CD14-positive monocyte (primary cell): ENCODE data around the gene CALML5. TPM values are rescaled to one million over a fixed set of nuclear protein-coding genes. Genes with fewer than 3 reads are reported as not detected.

Experiments used
- DNase-seq, 3 donors: peaks; one replicate each; pipeline ENCODE4 v3.0.0-alpha.2; 2011 to 2022
- H2AFZ ChIP-seq: 2 replicates; pipeline ENCODE4 v1.6.0; 2012; ENCODE audit warnings: mild to moderate bottlenecking, low read depth, low read length, inconsistent platforms; ENCODE audit not compliant: insufficient read depth, poor library complexity, severe bottlenecking
- H3K27ac ChIP-seq, 2 donors: 1 replicate in 1 of 2; 2 replicates in 1 of 2; pipeline ENCODE4 v1.5.1; 2012 to 2013; ENCODE audit warnings: low read length in 2 of 2, control low read depth in 1 of 2, inconsistent platforms in 1 of 2, low read depth in 1 of 2, mild to moderate bottlenecking in 1 of 2
- H3K27me3 ChIP-seq, 2 donors: one replicate each; pipeline versions ENCODE4 v1.6.0 to v1.6.1; 2011 to 2013; ENCODE audit warnings: low read length in 2 of 2; ENCODE audit not compliant: control insufficient read depth in 2 of 2, insufficient read depth in 2 of 2
- H3K36me3 ChIP-seq, 2 donors: replicated peaks in 1 of 2; 1 replicate in 1 of 2; 2 replicates in 1 of 2; pipeline versions ENCODE4 v1.5.1 to v1.6.1; 2012 to 2013; ENCODE audit warnings: low read length in 2 of 2, control low read depth in 1 of 2, inconsistent platforms in 1 of 2, mild to moderate bottlenecking in 1 of 2; ENCODE audit not compliant: insufficient read depth in 2 of 2, control insufficient read depth in 1 of 2
- H3K4me1 ChIP-seq, 2 donors: 1 replicate in 1 of 2; 2 replicates in 1 of 2; pipeline versions ENCODE4 v1.5.1 to v1.6.1; 2012 to 2013; ENCODE audit warnings: low read length in 2 of 2, control low read depth in 1 of 2, inconsistent platforms in 1 of 2, mild to moderate bottlenecking in 1 of 2, moderate library complexity in 1 of 2; ENCODE audit not compliant: insufficient read depth in 2 of 2, control insufficient read depth in 1 of 2
- H3K4me2 ChIP-seq: replicated peaks from 2 replicates; pipeline ENCODE3; 2012; ENCODE audit warnings: low read length, moderate library complexity, mild to moderate bottlenecking; ENCODE audit not compliant: poor library complexity, severe bottlenecking; ENCODE audit errors: extremely low read depth
- H3K4me3 ChIP-seq, 3 experiments: fragments of 200-600 bp in 1 of 3; sonication (generic) in 1 of 3; replicated peaks in 1 of 3; 1 replicate in 2 of 3; 2 replicates in 1 of 3; pipeline ENCODE4 v1.5.1; 2011 to 2013; ENCODE audit warnings: low read length in 3 of 3, mild to moderate bottlenecking in 3 of 3, control low read depth in 2 of 3, low read depth in 2 of 3, inconsistent platforms in 1 of 3, moderate library complexity in 1 of 3
- H3K79me2 ChIP-seq: 2 replicates; pipeline ENCODE4 v1.6.0; 2012; ENCODE audit warnings: mild to moderate bottlenecking, control low read depth, inconsistent platforms, low read length, moderate library complexity; ENCODE audit not compliant: insufficient read depth
- H3K9ac ChIP-seq: 2 replicates; pipeline ENCODE4 v1.6.0; 2017; ENCODE audit warnings: low read length, mild to moderate bottlenecking; ENCODE audit not compliant: insufficient read depth, poor library complexity, severe bottlenecking
- H3K9me3 ChIP-seq, 2 donors: replicated peaks in 1 of 2; 1 replicate in 1 of 2; 2 replicates in 1 of 2; pipeline versions ENCODE4 v1.5.1 to v1.6.1; 2012 to 2013; ENCODE audit warnings: low read length in 2 of 2, control low read depth in 1 of 2; ENCODE audit not compliant: control insufficient read depth in 1 of 2, insufficient read depth in 1 of 2
- H4K20me1 ChIP-seq: 2 replicates; pipeline ENCODE4 v1.6.0; 2012; ENCODE audit warnings: mild to moderate bottlenecking, low read length, control low read depth, moderate library complexity; ENCODE audit not compliant: insufficient read depth
- H3K27ac Mint-ChIP-seq, 7 donors: one replicate each; pipeline ENCODE4 v1.8.0; 2020; ENCODE audit warnings: mild to moderate bottlenecking in 7 of 7, mixed read lengths in 7 of 7, moderate library complexity in 6 of 7, inconsistent platforms in 2 of 7
- H3K27me3 Mint-ChIP-seq, 3 donors: one replicate each; pipeline ENCODE4 v1.8.0; 2021 to 2022; ENCODE audit warnings: low read depth in 3 of 3, mild to moderate bottlenecking in 3 of 3, mixed read lengths in 3 of 3, moderate library complexity in 3 of 3, inconsistent platforms in 1 of 3
- H3K36me3 Mint-ChIP-seq, 2 donors: one replicate each; pipeline ENCODE4 v1.8.0; 2020; ENCODE audit warnings: mixed read lengths in 2 of 2, inconsistent platforms in 1 of 2, mild to moderate bottlenecking in 1 of 2
- H3K4me1 Mint-ChIP-seq: one replicate; pipeline ENCODE4 v1.8.0; 2020; ENCODE audit warnings: mild to moderate bottlenecking, mixed read lengths
- H3K4me3 Mint-ChIP-seq, 2 donors: one replicate each; pipeline ENCODE4 v1.8.0; 2020; ENCODE audit warnings: mild to moderate bottlenecking in 2 of 2, mixed read lengths in 2 of 2, moderate library complexity in 1 of 2
- H3K9me3 Mint-ChIP-seq, 7 donors: one replicate each; pipeline ENCODE4 v1.8.0; 2020 to 2022; ENCODE audit warnings: mixed read lengths in 7 of 7, mild to moderate bottlenecking in 6 of 7, moderate library complexity in 6 of 7, inconsistent platforms in 2 of 7
- CTCF ChIP-seq: fragments of 200-600 bp; IDR thresholded peaks from one replicate; pipeline ENCODE4 v1.8.0; 2022; ENCODE audit warnings: antibody characterized with exemption, mild to moderate bottlenecking
- WGBS: methylation state at CpG from one replicate; pipeline ENCODE4 v1.1.5; 2013; ENCODE audit warnings: missing lambda C conversion rate; ENCODE audit not compliant: insufficient coverage; 5-methylcytosine and 5-hydroxymethylcytosine counted together
- intact Hi-C, 2 donors: fragments of 100-400 bp; cut with micrococcal nuclease; formaldehyde crosslinking; loops; one replicate each; pipeline versions ENCODE4 v1.15.0 to v1.15.1; 2023
- polyA plus RNA-seq, 3 donors: library from polyadenylated mRNA; depleted of rRNA in 1 of 3; unstranded in 2 of 3; stranded (reverse) in 1 of 3; fragments of 300-500 nt in 2 of 3; fragments of >200 nt in 1 of 3; fragmentation: Illumina TruSeq in 2 of 3; gene quantifications; 1 replicate in 2 of 3; 2 replicates in 1 of 3; pipeline ENCODE4 v1.2.3, GENCODE V29; 2012 to 2021

Gene CALML5
- polyA plus RNA-seq, 3 donors: not detected

- no peaks in the 10 kb centered on the region for H4K20me1 ChIP-seq
- no peak overlapping the region for H2AFZ ChIP-seq
- peaks cover 4% of the 10 kb centered on the region for H3K4me1 Mint-ChIP-seq
- H3K9ac ChIP-seq: no peak overlapping the region
- TF ChIP-seq CTCF: no peak
- no peaks in the 10 kb centered on the region for H3K36me3 Mint-ChIP-seq
- no peak overlapping the region for H3K27ac Mint-ChIP-seq
- H3K4me3 ChIP-seq: no peak overlapping the region
- H3K27me3 Mint-ChIP-seq: peaks cover 3 to 7% (median 7%) of the 10 kb centered on the region in 3 donors
- peaks cover 0 to 3% of the 10 kb centered on the region in 2 donors for H3K9me3 ChIP-seq
- no peak for DNase-seq
- no peak overlapping the region for H3K4me2 ChIP-seq
- no peak overlapping the region for H3K27ac ChIP-seq
- no peaks in the 10 kb centered on the region for H3K4me1 ChIP-seq
- H3K27me3 ChIP-seq: no peaks in the 10 kb centered on the region
- no peak overlapping the region for H3K4me3 Mint-ChIP-seq
- H3K9me3 Mint-ChIP-seq: peaks cover 0 to 13% (median 6%) of the 10 kb centered on the region in 7 donors
- WGBS: 80% methylated on average over 10 of the region's 10 CpGs
- H3K79me2 ChIP-seq: no peaks in the 10 kb centered on the region
- H3K36me3 ChIP-seq: no peaks in the 10 kb centered on the region
- intact Hi-C loops: no loop called here
Observed at GRCh38 chr10:5515948-5516761, 16.8 kb upstream of the CALML5 start.

- DNase-seq: no peak
- Histone ChIP-seq H4K20me1 (no peaks in the 10 kb centered on the region), H3K4me3 (no peak overlapping the region), H3K4me2 (no peak overlapping the region), H3K27me3 (no peaks in the 10 kb centered on the region), H3K36me3 (no peaks in the 10 kb centered on the region), H3K27ac (no peak overlapping the region), H3K9ac (no peak overlapping the region), H3K9me3 (peaks cover 0 to 3% of the 10 kb centered on the region in 2 donors), H3K4me1 (no peaks in the 10 kb centered on the region), H2AFZ (no peak overlapping the region), H3K79me2 (no peaks in the 10 kb centered on the region)
- no peaks in the 10 kb centered on the region for H3K36me3 Mint-ChIP-seq
- H3K4me3 Mint-ChIP-seq: no peak overlapping the region
- no peak overlapping the region for H3K27ac Mint-ChIP-seq
- intact Hi-C loops: no loop called here
- 96% methylated on average over 15 of the region's 16 CpGs for WGBS
- peaks cover 4% of the 10 kb centered on the region for H3K4me1 Mint-ChIP-seq
- peaks cover 0 to 9% (median 2%) of the 10 kb centered on the region in 7 donors for H3K9me3 Mint-ChIP-seq
- H3K27me3 Mint-ChIP-seq: peaks cover 4 to 7% (median 5%) of the 10 kb centered on the region in 3 donors
- no peak for TF ChIP-seq CTCF
Observed at GRCh38 chr10:5514226-5514850, 15.0 kb upstream of the CALML5 start.
